Astrocyte (in vitro differentiated cells and primary cell): Measurements from ENCODE around the gene C5orf63.

Source experiments
- EZH2 ChIP-seq: IDR thresholded peaks from 2 replicates; pipeline ENCODE4 v1.6.1; 2012; ENCODE audit warnings: mild to moderate bottlenecking, low read length, inconsistent platforms; ENCODE audit not compliant: insufficient read depth
- TF ChIP-seq, protein P1 (sequence below): IDR thresholded peaks from 2 replicates; pipeline ENCODE4 v1.5.1; 2011; ENCODE audit warnings: low read depth, mild to moderate bottlenecking, inconsistent platforms, low read length, moderate library complexity; ENCODE audit not compliant: insufficient read depth

DNA sequence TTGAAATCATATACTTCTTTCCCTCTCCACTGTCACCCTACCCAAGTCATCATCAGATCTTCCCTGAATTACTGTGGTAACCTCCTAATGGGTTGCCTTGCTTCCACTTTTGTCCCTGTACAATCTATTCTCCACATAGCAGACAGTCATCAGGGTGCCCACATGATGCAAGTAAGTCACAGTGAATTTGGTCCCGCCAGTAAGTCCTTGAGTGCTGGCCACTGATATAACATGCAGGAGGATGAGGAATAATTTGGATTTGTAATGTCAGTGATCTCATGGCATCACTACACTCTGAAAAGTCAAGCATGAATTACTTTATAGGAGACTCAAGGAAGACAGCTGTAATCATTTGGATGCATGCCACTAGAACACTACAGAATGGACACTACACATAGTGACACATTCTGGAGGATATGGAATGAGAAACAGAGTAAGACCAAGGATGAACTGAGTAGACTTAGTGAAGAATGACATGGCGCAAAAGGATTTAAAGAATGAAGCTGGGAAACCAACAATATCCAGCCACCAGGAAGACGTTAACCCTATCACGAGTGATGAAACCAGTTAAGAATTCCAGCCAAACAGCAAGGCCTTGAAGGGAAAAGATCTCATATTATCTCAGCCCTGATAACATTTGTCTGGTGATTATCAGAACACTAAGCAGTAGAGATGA lies 71.5 kb downstream of the C5orf63 start:
- no peak for TF ChIP-seq EZH2
- TF ChIP-seq, protein P1, sequence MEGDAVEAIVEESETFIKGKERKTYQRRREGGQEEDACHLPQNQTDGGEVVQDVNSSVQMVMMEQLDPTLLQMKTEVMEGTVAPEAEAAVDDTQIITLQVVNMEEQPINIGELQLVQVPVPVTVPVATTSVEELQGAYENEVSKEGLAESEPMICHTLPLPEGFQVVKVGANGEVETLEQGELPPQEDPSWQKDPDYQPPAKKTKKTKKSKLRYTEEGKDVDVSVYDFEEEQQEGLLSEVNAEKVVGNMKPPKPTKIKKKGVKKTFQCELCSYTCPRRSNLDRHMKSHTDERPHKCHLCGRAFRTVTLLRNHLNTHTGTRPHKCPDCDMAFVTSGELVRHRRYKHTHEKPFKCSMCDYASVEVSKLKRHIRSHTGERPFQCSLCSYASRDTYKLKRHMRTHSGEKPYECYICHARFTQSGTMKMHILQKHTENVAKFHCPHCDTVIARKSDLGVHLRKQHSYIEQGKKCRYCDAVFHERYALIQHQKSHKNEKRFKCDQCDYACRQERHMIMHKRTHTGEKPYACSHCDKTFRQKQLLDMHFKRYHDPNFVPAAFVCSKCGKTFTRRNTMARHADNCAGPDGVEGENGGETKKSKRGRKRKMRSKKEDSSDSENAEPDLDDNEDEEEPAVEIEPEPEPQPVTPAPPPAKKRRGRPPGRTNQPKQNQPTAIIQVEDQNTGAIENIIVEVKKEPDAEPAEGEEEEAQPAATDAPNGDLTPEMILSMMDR = no peak
